GDM1 (cell line): Measurements from ENCODE around the gene NPTN.

Experiments
- DNase-seq: peaks from one replicate; lab custom pipeline; 2025; lab: John Stamatoyannopoulos, UW

NPTN gene

GRCh38 chr15:73518180-73518862 lies 114.9 kb downstream of the NPTN start:
- no peak for DNase-seq

- no peak for DNase-seq
These were observed 115.6 kb downstream of the NPTN start for GRCh38 chr15:73517566-73517965.

- DNase-seq: no peak
These were observed 117.7 kb downstream of the NPTN start for GRCh38 chr15:73515527-73515926.
